SK-N-SH (cell line): ENCODE data around the gene PSMG4. TPM values are rescaled to one million over a fixed set of nuclear protein-coding genes. Genes with fewer than 3 reads are reported as not detected.

Experiments
- CTCF ChIA-PET: fragments of 300-600, 350-600 bp; formaldehyde crosslinking; extraction: SDS; loops from one replicate; lab custom pipeline; 2021; lab: Yijun Ruan, JAX
- POLR2A ChIA-PET: fragments of 350-600 bp; sonication (Branson Sonifier 250); formaldehyde crosslinking; extraction: SDS; loops from one replicate; lab custom pipeline; 2020; ENCODE audit warnings: antibody characterized with exemption, inconsistent platforms; lab: Yijun Ruan, JAX
- DNase-seq: peaks from one replicate; pipeline ENCODE4 v3.0.0; 2012
- H2AFZ ChIP-seq: fragments of 200-600 bp; sonication (generic); 2 replicates; pipeline ENCODE4 v1.8.1; 2016; ENCODE audit warnings: antibody characterized with exemption, mild to moderate bottlenecking, low read depth
- H3F3A ChIP-seq: fragments of 200-600 bp; sonication (generic); replicated peaks from 2 replicates; pipeline ENCODE3; 2016; ENCODE audit warnings: antibody characterized with exemption, mild to moderate bottlenecking; ENCODE audit not compliant: insufficient read depth
- H3K27ac ChIP-seq, 2 experiments: fragments of 200-500 bp in 1 of 2; fragments of 200-600 bp in 1 of 2; sonication (Bioruptor generic) in 1 of 2; sonication (generic), shearing (Covaris generic) in 1 of 2; 2 replicates each; pipeline versions ENCODE4 v1.5.1 to v1.6.1; 2014 to 2016; ENCODE audit warnings: low read depth in 2 of 2, inconsistent platforms in 1 of 2, low read length in 1 of 2, mild to moderate bottlenecking in 1 of 2, mixed read lengths in 1 of 2
- H3K27me3 ChIP-seq: fragments of 200-600 bp; sonication (generic), shearing (Covaris generic); 2 replicates; pipeline ENCODE4 v1.6.1; 2016; ENCODE audit warnings: mixed run types; ENCODE audit not compliant: insufficient read depth
- H3K36me3 ChIP-seq, 2 experiments: fragments of 200-500 bp in 1 of 2; fragments of 200-600 bp in 1 of 2; sonication (Bioruptor generic) in 1 of 2; sonication (generic) in 1 of 2; replicated peaks in 1 of 2; 2 replicates each; pipeline versions ENCODE3 to v1.5.1; 2014 to 2016; ENCODE audit warnings: low read length in 1 of 2, mild to moderate bottlenecking in 1 of 2; ENCODE audit not compliant: insufficient read depth in 2 of 2, control insufficient read depth in 1 of 2
- H3K4me1 ChIP-seq, 2 experiments: fragments of 200-500 bp in 1 of 2; fragments of 200-600 bp in 1 of 2; sonication (Bioruptor generic) in 1 of 2; sonication (generic), shearing (Covaris generic) in 1 of 2; 2 replicates each; pipeline versions ENCODE4 v1.5.1 to v1.6.1; 2014 to 2016; ENCODE audit warnings: low read depth in 1 of 2, low read length in 1 of 2, mixed run types in 1 of 2; ENCODE audit not compliant: insufficient read depth in 2 of 2, control insufficient read depth in 1 of 2
- H3K4me2 ChIP-seq: fragments of 200-600 bp; sonication (generic), shearing (Covaris generic); 2 replicates; pipeline ENCODE4 v1.6.1; 2017; ENCODE audit warnings: mixed run types
- H3K4me3 ChIP-seq, 2 experiments: fragments of 200-500 bp in 1 of 2; fragments of 200-600 bp in 1 of 2; sonication (Bioruptor generic) in 1 of 2; sonication (generic), shearing (Covaris generic) in 1 of 2; 2 replicates each; pipeline versions ENCODE4 v1.5.1 to v1.8.1; 2014 to 2016; ENCODE audit warnings: low read depth in 2 of 2, inconsistent platforms in 1 of 2, low read length in 1 of 2, mild to moderate bottlenecking in 1 of 2, mixed read lengths in 1 of 2, moderate library complexity in 1 of 2
- H3K79me2 ChIP-seq: fragments of 200-600 bp; sonication (generic); 2 replicates; pipeline ENCODE4 v1.8.1; 2017; ENCODE audit warnings: mild to moderate bottlenecking; ENCODE audit not compliant: insufficient read depth
- H3K9ac ChIP-seq: fragments of 200-600 bp; sonication (generic); 2 replicates; pipeline ENCODE4 v1.6.1; 2017; ENCODE audit warnings: mixed run types
- H3K9me2 ChIP-seq: fragments of 200-600 bp; sonication (generic); 2 replicates; pipeline ENCODE4 v1.6.1; 2017; ENCODE audit warnings: mixed run types
- H3K9me3 ChIP-seq: fragments of 200-600 bp; sonication (generic); 2 replicates; pipeline ENCODE4 v1.6.1; 2017; ENCODE audit warnings: mixed run types, mild to moderate bottlenecking, moderate library complexity
- H4K20me1 ChIP-seq: fragments of 200-600 bp; sonication (generic); 2 replicates; pipeline ENCODE4 v1.6.1; 2017; ENCODE audit warnings: mild to moderate bottlenecking, mixed run types; ENCODE audit not compliant: insufficient read depth
- EZH2phosphoT487 ChIP-seq: fragments of 200-600 bp; sonication (generic); IDR thresholded peaks from 2 replicates; pipeline ENCODE4 v1.6.1; 2017; ENCODE audit warnings: low read depth, mixed run types, mild to moderate bottlenecking, antibody characterized with exemption, moderate library complexity, borderline replicate concordance
- FOXJ3 ChIP-seq: sonication (generic); formaldehyde crosslinking; IDR thresholded peaks from 2 replicates; pipeline ENCODE4 v1.5.1; 2020; ENCODE audit warnings: mild to moderate bottlenecking, missing genetic modification reagents
- GABPA ChIP-seq: IDR thresholded peaks from 2 replicates; pipeline ENCODE4 v1.4.0; 2012; ENCODE audit warnings: low read depth, mild to moderate bottlenecking
- IRF3 ChIP-seq: fragments of 150-350 bp; IDR thresholded peaks from 2 replicates; pipeline ENCODE4 v1.6.1; 2016; ENCODE audit warnings: mild to moderate bottlenecking, low read depth, low read length
- JUND ChIP-seq: IDR thresholded peaks from 2 replicates; pipeline ENCODE4 v1.4.0; 2012
- MEF2A ChIP-seq: IDR thresholded peaks from 2 replicates; pipeline ENCODE4 v1.4.0; 2012; ENCODE audit warnings: low read depth, borderline replicate concordance
- MXI1 ChIP-seq: IDR thresholded peaks from 2 replicates; pipeline ENCODE4 v1.6.1; 2012; ENCODE audit warnings: mild to moderate bottlenecking, low read depth, low read length, improper control_type of control experiment
- NFIC ChIP-seq: IDR thresholded peaks from 2 replicates; pipeline ENCODE4 v1.4.0; 2012; ENCODE audit warnings: borderline replicate concordance
- NRF1 ChIP-seq: IDR thresholded peaks from 2 replicates; pipeline ENCODE4 v1.6.1; 2012; ENCODE audit warnings: low read depth, mild to moderate bottlenecking, low read length
- POLR2AphosphoS5 ChIP-seq: IDR thresholded peaks from 2 replicates; pipeline ENCODE4 v1.6.1; 2012; ENCODE audit warnings: low read depth, low read length
- RAD21 ChIP-seq: IDR thresholded peaks from 2 replicates; pipeline ENCODE4 v1.6.1; 2012; ENCODE audit warnings: mild to moderate bottlenecking, low read length
- RCOR1 ChIP-seq: fragments of 150-350 bp; IDR thresholded peaks from 2 replicates; pipeline ENCODE4 v1.6.1; 2017; ENCODE audit warnings: antibody characterized with exemption, low read length
- RFX5 ChIP-seq: IDR thresholded peaks from 2 replicates; pipeline ENCODE4 v1.6.1; 2012; ENCODE audit warnings: mild to moderate bottlenecking, improper control_type of control experiment, low read length
- RXRA ChIP-seq: IDR thresholded peaks from 2 replicates; pipeline ENCODE4 v1.4.0; 2012; ENCODE audit warnings: low read depth, mild to moderate bottlenecking, borderline replicate concordance
- SMC3 ChIP-seq: IDR thresholded peaks from 2 replicates; pipeline ENCODE4 v1.6.1; 2012; ENCODE audit warnings: low read depth, low read length, improper control_type of control experiment
- TAF1 ChIP-seq: IDR thresholded peaks from 2 replicates; pipeline ENCODE4 v1.6.1; 2012; ENCODE audit warnings: low read depth, mild to moderate bottlenecking, low read length, moderate library complexity, borderline replicate concordance
- TCF12 ChIP-seq: IDR thresholded peaks from 2 replicates; pipeline ENCODE4 v1.4.0; 2012
- TEAD4 ChIP-seq: IDR thresholded peaks from 2 replicates; pipeline ENCODE4 v1.4.0; 2012; ENCODE audit warnings: mild to moderate bottlenecking, borderline replicate concordance; ENCODE audit not compliant: insufficient read depth
- YY1 ChIP-seq: IDR thresholded peaks from 2 replicates; pipeline ENCODE4 v1.4.0; 2012; ENCODE audit warnings: low read depth, mild to moderate bottlenecking
- WGBS: methylation state at CpG from one replicate; pipeline ENCODE4 v1.1.6; 2017; ENCODE audit warnings: low lambda C conversion rate; 5-methylcytosine and 5-hydroxymethylcytosine counted together
- polyA plus RNA-seq, 3 experiments: library from polyadenylated mRNA; depleted of rRNA; stranded (reverse); fragments of >200 nt; gene quantifications; 2 replicates each; pipeline ENCODE4 v1.2.3, GENCODE V29; 2012
- TF ChIP-seq, protein P1 (sequence below): IDR thresholded peaks from 2 replicates; pipeline ENCODE4; 2012

The PSMG4 gene
- polyA plus RNA-seq, 1 of the 3 experiments (the other 2 are of a cell fraction): 61.3 TPM

DNA sequence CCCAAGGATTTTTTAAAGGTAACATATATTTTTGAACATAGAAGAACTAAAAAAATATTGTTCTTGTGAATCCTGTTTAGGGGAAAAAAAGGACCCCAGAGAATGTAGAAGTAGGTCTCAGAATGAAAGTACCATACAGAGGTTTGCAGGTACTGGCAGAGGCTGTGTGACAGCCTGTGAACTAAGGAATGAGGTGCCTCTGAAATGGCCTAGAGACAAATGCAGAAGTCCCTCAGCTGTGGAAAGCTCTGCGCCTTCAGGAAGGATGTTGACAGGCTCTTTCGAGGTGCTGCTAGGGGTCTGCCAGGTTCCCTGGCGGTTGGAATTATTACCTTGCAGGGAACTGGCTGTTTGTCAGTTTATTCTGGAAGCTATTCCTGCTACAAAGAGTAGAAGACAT is 22.7 kb upstream of the PSMG4 start:
- H3K27ac ChIP-seq: no peak overlapping the region
- no peaks in the 10 kb centered on the region for H3K9me2 ChIP-seq
- H3K4me2 ChIP-seq: no peak overlapping the region
- peaks cover 0 to 7% of the 10 kb centered on the region in 2 experiments; a peak in 2 of 4 replicates for H3K4me1 ChIP-seq
- TF ChIP-seq TEAD4 (no peak), SMC3 (no peak), RCOR1 (no peak), RAD21 (no peak), YY1 (no peak), GABPA (no peak), NRF1 (no peak), TCF12 (no peak), MEF2A (no peak), POLR2AphosphoS5 (no peak), IRF3 (no peak), JUND (no peak), RXRA (no peak), TAF1 (no peak), FOXJ3 (no peak), NFIC (no peak), RFX5 (no peak), EZH2phosphoT487 (no peak), MXI1 (no peak)
- TF ChIP-seq, protein P1, sequence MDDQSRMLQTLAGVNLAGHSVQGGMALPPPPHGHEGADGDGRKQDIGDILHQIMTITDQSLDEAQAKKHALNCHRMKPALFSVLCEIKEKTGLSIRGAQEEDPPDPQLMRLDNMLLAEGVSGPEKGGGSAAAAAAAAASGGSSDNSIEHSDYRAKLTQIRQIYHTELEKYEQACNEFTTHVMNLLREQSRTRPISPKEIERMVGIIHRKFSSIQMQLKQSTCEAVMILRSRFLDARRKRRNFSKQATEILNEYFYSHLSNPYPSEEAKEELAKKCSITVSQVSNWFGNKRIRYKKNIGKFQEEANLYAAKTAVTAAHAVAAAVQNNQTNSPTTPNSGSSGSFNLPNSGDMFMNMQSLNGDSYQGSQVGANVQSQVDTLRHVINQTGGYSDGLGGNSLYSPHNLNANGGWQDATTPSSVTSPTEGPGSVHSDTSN: no peak
- H3F3A ChIP-seq: peaks cover 11% of the 10 kb centered on the region
- no peaks in the 10 kb centered on the region for H3K36me3 ChIP-seq
- ChIA-PET CTCF (interaction anchor here (6.3 to 9.6 kb wide), 2 partner anchors 11 to 16 kb away, joined by 25 to 63 read pairs; no protein-coding TSS in a partner anchor), POLR2A (no interaction called here)
- no peaks in the 10 kb centered on the region for H4K20me1 ChIP-seq
- H3K4me3 ChIP-seq: no peak overlapping the region
- no peaks in the 10 kb centered on the region for H3K79me2 ChIP-seq
- H3K9me3 ChIP-seq: no peaks in the 10 kb centered on the region
- WGBS: 82% methylated on average over 3 of the region's 3 CpGs
- DNase-seq: no peak
- no peak overlapping the region for H3K9ac ChIP-seq
- H2AFZ ChIP-seq: no peak overlapping the region
- H3K27me3 ChIP-seq: no peaks in the 10 kb centered on the region
